ENCODE data around the gene APOBEC3A.

DNA sequence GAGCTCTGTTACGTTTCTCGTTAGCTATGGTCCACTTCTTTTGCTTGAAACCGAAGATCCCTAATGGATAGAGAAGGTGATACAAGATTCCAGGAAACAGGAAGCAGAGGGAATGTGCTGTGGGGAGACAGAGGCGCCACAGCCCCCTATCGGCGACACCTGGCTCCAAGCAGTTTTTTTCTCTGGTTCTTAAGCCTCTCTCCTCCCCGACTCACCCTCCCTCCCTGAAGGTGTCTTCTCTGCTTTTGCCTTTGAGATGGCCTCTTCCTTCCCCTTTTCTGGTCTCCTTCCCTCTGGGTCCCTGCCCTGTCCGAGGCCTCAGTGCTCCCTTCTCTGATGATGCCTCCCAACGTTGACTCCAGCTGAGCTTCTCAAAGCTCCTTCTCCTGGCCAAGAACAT lies 14.2 kb upstream of the APOBEC3A start:
- TF ChIP-seq TAF1 (IDR thresholded peaks at IDR 0.05; ENCODE audit: borderline replicate concordance, insufficient read depth, low read length) (no peak), POLR2AphosphoS5 (IDR thresholded peaks at IDR 0.05; ENCODE audit: low read depth, low read length) (no peak), SIN3A (IDR thresholded peaks at IDR 0.05; ENCODE audit: borderline replicate concordance, insufficient read depth, low read length) (no peak)
- TF ChIP-seq, protein P1, sequence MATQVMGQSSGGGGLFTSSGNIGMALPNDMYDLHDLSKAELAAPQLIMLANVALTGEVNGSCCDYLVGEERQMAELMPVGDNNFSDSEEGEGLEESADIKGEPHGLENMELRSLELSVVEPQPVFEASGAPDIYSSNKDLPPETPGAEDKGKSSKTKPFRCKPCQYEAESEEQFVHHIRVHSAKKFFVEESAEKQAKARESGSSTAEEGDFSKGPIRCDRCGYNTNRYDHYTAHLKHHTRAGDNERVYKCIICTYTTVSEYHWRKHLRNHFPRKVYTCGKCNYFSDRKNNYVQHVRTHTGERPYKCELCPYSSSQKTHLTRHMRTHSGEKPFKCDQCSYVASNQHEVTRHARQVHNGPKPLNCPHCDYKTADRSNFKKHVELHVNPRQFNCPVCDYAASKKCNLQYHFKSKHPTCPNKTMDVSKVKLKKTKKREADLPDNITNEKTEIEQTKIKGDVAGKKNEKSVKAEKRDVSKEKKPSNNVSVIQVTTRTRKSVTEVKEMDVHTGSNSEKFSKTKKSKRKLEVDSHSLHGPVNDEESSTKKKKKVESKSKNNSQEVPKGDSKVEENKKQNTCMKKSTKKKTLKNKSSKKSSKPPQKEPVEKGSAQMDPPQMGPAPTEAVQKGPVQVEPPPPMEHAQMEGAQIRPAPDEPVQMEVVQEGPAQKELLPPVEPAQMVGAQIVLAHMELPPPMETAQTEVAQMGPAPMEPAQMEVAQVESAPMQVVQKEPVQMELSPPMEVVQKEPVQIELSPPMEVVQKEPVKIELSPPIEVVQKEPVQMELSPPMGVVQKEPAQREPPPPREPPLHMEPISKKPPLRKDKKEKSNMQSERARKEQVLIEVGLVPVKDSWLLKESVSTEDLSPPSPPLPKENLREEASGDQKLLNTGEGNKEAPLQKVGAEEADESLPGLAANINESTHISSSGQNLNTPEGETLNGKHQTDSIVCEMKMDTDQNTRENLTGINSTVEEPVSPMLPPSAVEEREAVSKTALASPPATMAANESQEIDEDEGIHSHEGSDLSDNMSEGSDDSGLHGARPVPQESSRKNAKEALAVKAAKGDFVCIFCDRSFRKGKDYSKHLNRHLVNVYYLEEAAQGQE (IDR thresholded peaks at IDR 0.05; ENCODE audit: insufficient read depth in 1 of 2, low read depth in 2 of 2, low read length in 2 of 2): no peak
